Measurements from ENCODE around the gene HMGN3.

DNA sequence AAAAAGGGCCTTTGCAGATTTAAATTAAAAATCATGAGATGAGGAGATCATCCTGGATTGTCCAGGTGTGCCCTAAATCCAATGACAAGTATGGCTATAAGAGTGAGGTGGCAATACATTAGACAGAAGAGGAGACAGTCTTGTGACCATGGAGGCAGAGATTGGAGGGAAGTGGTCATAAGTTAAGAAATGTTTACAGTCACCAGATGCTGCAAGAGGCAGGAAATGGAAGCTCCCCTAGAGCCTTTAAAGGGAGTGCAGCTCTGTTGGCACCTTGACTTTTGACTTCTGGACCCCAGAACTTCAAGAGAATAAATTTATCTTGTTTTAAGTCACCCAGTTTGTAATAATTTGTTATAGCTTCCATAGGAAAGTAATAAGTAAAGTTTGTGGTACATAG lies 61.1 kb downstream of the HMGN3 start:
- TF ChIP-seq, protein P1, sequence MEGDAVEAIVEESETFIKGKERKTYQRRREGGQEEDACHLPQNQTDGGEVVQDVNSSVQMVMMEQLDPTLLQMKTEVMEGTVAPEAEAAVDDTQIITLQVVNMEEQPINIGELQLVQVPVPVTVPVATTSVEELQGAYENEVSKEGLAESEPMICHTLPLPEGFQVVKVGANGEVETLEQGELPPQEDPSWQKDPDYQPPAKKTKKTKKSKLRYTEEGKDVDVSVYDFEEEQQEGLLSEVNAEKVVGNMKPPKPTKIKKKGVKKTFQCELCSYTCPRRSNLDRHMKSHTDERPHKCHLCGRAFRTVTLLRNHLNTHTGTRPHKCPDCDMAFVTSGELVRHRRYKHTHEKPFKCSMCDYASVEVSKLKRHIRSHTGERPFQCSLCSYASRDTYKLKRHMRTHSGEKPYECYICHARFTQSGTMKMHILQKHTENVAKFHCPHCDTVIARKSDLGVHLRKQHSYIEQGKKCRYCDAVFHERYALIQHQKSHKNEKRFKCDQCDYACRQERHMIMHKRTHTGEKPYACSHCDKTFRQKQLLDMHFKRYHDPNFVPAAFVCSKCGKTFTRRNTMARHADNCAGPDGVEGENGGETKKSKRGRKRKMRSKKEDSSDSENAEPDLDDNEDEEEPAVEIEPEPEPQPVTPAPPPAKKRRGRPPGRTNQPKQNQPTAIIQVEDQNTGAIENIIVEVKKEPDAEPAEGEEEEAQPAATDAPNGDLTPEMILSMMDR (IDR thresholded peaks at IDR 0.05) = no peak
- TF ChIP-seq POLR2A (IDR thresholded peaks at IDR 0.05) = no peak
